Ishikawa (cell line): Measurements from ENCODE around the gene XXYLT1.

Experiments
- CEBPB ChIP-seq: IDR thresholded peaks from 2 replicates; pipeline ENCODE4 v1.6.1; 2012
- CREB1 ChIP-seq: IDR thresholded peaks from 2 replicates; pipeline ENCODE4 v1.6.1; 2012; ENCODE audit warnings: low read depth
- EGR1 ChIP-seq: IDR thresholded peaks from 2 replicates; pipeline ENCODE4 v1.6.1; 2012
- EP300 ChIP-seq: IDR thresholded peaks from 2 replicates; pipeline ENCODE4 v1.6.1; 2012; ENCODE audit warnings: borderline replicate concordance
- FOXM1 ChIP-seq: IDR thresholded peaks from 2 replicates; pipeline ENCODE4 v1.6.1; 2012; ENCODE audit warnings: low read depth, borderline replicate concordance
- MAX ChIP-seq: IDR thresholded peaks from 2 replicates; pipeline ENCODE4 v1.6.1; 2012
- NFIC ChIP-seq: IDR thresholded peaks from 2 replicates; pipeline ENCODE4 v1.6.1; 2012
- RAD21 ChIP-seq: IDR thresholded peaks from 2 replicates; pipeline ENCODE4 v1.6.1; 2012; ENCODE audit warnings: low read depth
- REST ChIP-seq: IDR thresholded peaks from 2 replicates; pipeline ENCODE4 v1.6.1; 2012; ENCODE audit warnings: low read depth, mild to moderate bottlenecking
- TAF1 ChIP-seq: IDR thresholded peaks from 2 replicates; pipeline ENCODE4 v1.6.1; 2012; ENCODE audit warnings: low read depth, mild to moderate bottlenecking
- TCF12 ChIP-seq: IDR thresholded peaks from 2 replicates; pipeline ENCODE4 v1.6.1; 2012; ENCODE audit warnings: low read depth
- TEAD4 ChIP-seq: IDR thresholded peaks from 2 replicates; pipeline ENCODE4 v1.6.1; 2012
- USF1 ChIP-seq: IDR thresholded peaks from 2 replicates; pipeline ENCODE4 v1.6.1; 2012
- YY1 ChIP-seq: IDR thresholded peaks from 2 replicates; pipeline ENCODE4 v1.6.1; 2012; ENCODE audit warnings: low read depth
- ZBTB7A ChIP-seq: IDR thresholded peaks from 2 replicates; pipeline ENCODE4 v1.6.1; 2012; ENCODE audit warnings: low read depth

Gene XXYLT1

GRCh38 chr3:195169011-195169649 lies 101.8 kb downstream of the XXYLT1 start:
- TF ChIP-seq NFIC (no peak), MAX (no peak), USF1 (no peak), TAF1 (no peak), TCF12 (no peak), EGR1 (no peak), ZBTB7A (no peak), CREB1 (no peak), RAD21 (no peak), CEBPB (no peak), EP300 (no peak), YY1 (no peak), FOXM1 (no peak), REST (no peak), TEAD4 (no peak)

GRCh38 chr3:195168009-195168762 lies 102.8 kb downstream of the XXYLT1 start:
- TF ChIP-seq TEAD4 (no peak), CEBPB (no peak), MAX (no peak), ZBTB7A (no peak)

GRCh38 chr3:195165790-195166189 lies 105.2 kb downstream of the XXYLT1 start:
- TF ChIP-seq TAF1 (no peak), ZBTB7A (no peak), REST (no peak), EGR1 (no peak), TCF12 (no peak), CEBPB (no peak), USF1 (no peak), MAX (no peak), YY1 (no peak), RAD21 (no peak), CREB1 (no peak), NFIC (no peak), EP300 (no peak), TEAD4 (no peak), FOXM1 (no peak)

- TF ChIP-seq ZBTB7A: no peak
- TF ChIP-seq EGR1: no peak
- no peak for TF ChIP-seq CREB1
- no peak for TF ChIP-seq REST
- no peak for TF ChIP-seq RAD21
- no peak for TF ChIP-seq TCF12
- TF ChIP-seq NFIC: no peak
- no peak for TF ChIP-seq USF1
- no peak for TF ChIP-seq FOXM1
- TF ChIP-seq TEAD4: no peak
- TF ChIP-seq TAF1: no peak
- no peak for TF ChIP-seq EP300
Observed at GRCh38 chr3:195165265-195165609, 105.7 kb downstream of the XXYLT1 start.
